ENCODE results near the gene FOXO3. TPM values are rescaled to one million over a fixed set of nuclear protein-coding genes. Genes with fewer than 3 reads are reported as not detected.

Gene FOXO3
- total RNA-seq, 1 experiment from 2014 or later: 43.8 TPM

DNA sequence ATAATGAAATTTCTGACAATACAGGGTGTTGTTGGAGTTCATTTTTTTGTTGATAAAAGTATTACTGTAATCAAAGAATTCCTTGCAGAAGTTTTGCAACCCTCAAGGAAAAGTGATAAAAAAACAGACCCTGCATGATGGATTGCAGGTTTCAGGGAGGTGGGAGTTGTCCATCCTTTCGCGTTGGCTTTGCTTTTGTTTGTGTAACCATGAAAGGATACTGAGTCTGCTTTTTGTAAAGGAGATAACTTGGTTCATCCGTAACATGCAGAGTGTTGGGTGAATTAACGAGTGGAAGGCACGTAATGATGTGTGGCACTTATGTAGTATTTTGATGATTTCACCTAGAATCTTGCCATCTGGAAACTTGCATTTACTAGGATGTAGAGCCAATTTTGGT lies 23.6 kb downstream of the FOXO3 start:
- CTCF ChIA-PET: no interaction called here
- BruUV-seq (replicated peaks): no TSS peak

DNA sequence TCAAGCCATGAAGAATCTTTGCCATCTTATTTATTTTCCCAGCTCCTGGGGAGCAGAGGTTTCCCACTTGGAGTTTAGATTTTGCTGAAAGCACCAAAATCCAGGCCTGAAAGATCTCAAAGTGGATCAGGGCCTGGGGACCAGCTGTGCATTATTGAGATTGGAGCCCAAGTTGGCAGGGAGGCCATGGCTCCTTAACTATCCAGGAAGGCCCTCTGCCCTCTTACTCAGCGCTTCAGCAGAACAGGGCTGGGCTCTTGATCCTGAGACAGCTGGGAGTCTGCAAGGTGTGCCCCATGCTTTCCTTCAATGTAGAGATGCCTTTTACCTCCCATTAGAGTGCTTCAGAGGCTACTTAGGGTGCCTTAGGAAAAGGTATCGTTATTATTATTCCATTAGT lies 24.6 kb downstream of the FOXO3 start:
- BruUV-seq (replicated peaks): no TSS peak
- in situ Hi-C loops (cut with HindIII; ENCODE audit: low pct_unique_long_range_greater_than_20kb, low sequenced_read_pairs): no loop called here
- Histone ChIP-seq H3K4me1 (ENCODE audit: control insufficient read depth, insufficient read depth, low read length) (peaks cover 48% of the 10 kb centered on the region), H3K27me3 (ENCODE audit: control insufficient read depth, insufficient read depth, low read length) (no peaks in the 10 kb centered on the region), H3K27ac (ENCODE audit: low read length) (no peak overlapping the region), H3K9me3 (ENCODE audit: control insufficient read depth, insufficient read depth, low read depth, low read length) (no peaks in the 10 kb centered on the region), H3K4me3 (ENCODE audit: low read depth in 2 of 2, low read length in 2 of 2) (no peak overlapping the region), H3K36me3 (ENCODE audit: control insufficient read depth, insufficient read depth, low read length) (no peaks in the 10 kb centered on the region)
- ChIA-PET CTCF (no interaction called here), POLR2A (interaction anchor here (0.6 to 1.1 kb wide), 3 partner anchors 237 to 717 kb away, joined by 4 to 5 read pairs (median 4); no protein-coding TSS in a partner anchor)
- intact Hi-C loops (cut with micrococcal nuclease; ENCODE audit: unreplicated experiment): loop anchor here (5.0 kb wide), 1 partner anchor 87 kb away; no protein-coding TSS in a partner anchor
- TF ChIP-seq, protein P1, sequence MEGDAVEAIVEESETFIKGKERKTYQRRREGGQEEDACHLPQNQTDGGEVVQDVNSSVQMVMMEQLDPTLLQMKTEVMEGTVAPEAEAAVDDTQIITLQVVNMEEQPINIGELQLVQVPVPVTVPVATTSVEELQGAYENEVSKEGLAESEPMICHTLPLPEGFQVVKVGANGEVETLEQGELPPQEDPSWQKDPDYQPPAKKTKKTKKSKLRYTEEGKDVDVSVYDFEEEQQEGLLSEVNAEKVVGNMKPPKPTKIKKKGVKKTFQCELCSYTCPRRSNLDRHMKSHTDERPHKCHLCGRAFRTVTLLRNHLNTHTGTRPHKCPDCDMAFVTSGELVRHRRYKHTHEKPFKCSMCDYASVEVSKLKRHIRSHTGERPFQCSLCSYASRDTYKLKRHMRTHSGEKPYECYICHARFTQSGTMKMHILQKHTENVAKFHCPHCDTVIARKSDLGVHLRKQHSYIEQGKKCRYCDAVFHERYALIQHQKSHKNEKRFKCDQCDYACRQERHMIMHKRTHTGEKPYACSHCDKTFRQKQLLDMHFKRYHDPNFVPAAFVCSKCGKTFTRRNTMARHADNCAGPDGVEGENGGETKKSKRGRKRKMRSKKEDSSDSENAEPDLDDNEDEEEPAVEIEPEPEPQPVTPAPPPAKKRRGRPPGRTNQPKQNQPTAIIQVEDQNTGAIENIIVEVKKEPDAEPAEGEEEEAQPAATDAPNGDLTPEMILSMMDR (IDR thresholded peaks at IDR 0.05): no peak
- TF ChIP-seq, protein P2, sequence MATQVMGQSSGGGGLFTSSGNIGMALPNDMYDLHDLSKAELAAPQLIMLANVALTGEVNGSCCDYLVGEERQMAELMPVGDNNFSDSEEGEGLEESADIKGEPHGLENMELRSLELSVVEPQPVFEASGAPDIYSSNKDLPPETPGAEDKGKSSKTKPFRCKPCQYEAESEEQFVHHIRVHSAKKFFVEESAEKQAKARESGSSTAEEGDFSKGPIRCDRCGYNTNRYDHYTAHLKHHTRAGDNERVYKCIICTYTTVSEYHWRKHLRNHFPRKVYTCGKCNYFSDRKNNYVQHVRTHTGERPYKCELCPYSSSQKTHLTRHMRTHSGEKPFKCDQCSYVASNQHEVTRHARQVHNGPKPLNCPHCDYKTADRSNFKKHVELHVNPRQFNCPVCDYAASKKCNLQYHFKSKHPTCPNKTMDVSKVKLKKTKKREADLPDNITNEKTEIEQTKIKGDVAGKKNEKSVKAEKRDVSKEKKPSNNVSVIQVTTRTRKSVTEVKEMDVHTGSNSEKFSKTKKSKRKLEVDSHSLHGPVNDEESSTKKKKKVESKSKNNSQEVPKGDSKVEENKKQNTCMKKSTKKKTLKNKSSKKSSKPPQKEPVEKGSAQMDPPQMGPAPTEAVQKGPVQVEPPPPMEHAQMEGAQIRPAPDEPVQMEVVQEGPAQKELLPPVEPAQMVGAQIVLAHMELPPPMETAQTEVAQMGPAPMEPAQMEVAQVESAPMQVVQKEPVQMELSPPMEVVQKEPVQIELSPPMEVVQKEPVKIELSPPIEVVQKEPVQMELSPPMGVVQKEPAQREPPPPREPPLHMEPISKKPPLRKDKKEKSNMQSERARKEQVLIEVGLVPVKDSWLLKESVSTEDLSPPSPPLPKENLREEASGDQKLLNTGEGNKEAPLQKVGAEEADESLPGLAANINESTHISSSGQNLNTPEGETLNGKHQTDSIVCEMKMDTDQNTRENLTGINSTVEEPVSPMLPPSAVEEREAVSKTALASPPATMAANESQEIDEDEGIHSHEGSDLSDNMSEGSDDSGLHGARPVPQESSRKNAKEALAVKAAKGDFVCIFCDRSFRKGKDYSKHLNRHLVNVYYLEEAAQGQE (IDR thresholded peaks at IDR 0.05; ENCODE audit: insufficient read depth in 1 of 2, low read depth in 2 of 2, low read length in 1 of 2): no peak
- TF ChIP-seq SIN3A (IDR thresholded peaks at IDR 0.05; ENCODE audit: borderline replicate concordance, insufficient read depth, low read depth, low read length) (no peak), TCF7L2 (IDR thresholded peaks at IDR 0.05; ENCODE audit: low read depth, low read length) (no peak), POLR2AphosphoS5 (IDR thresholded peaks at IDR 0.05; ENCODE audit: low read depth, low read length) (no peak)
- DNase-seq (ENCODE audit: low read depth, low spot score) (no peak), ATAC-seq (no peak)

More for the DNA sequence above, 23.6 kb downstream of the FOXO3 start:
- TF ChIP-seq TCF7L2 (IDR thresholded peaks at IDR 0.05; ENCODE audit: low read depth, low read length) (no peak), POLR2AphosphoS5 (IDR thresholded peaks at IDR 0.05; ENCODE audit: low read depth, low read length) (no peak), SIN3A (IDR thresholded peaks at IDR 0.05; ENCODE audit: borderline replicate concordance, insufficient read depth, low read depth, low read length) (no peak)
- TF ChIP-seq, protein P2 (IDR thresholded peaks at IDR 0.05; ENCODE audit: insufficient read depth in 1 of 2, low read depth in 2 of 2, low read length in 1 of 2): no peak
- TF ChIP-seq, protein P1 (IDR thresholded peaks at IDR 0.05): no peak
- POLR2A ChIA-PET: interaction anchor here (0.7 kb wide), 1 partner anchor 179 kb away, joined by 5 read pairs; no protein-coding TSS in a partner anchor
- H3K27ac ChIP-seq (ENCODE audit: low read length): no peak overlapping the region
- ATAC-seq: no peak
- no peaks in the 10 kb centered on the region for H3K36me3 ChIP-seq (ENCODE audit: control insufficient read depth, insufficient read depth, low read length)
- intact Hi-C loops (cut with micrococcal nuclease; ENCODE audit: unreplicated experiment) (no loop called here), in situ Hi-C loops (cut with HindIII; ENCODE audit: low pct_unique_long_range_greater_than_20kb, low sequenced_read_pairs) (no loop called here)
- H3K4me3 ChIP-seq (ENCODE audit: low read depth in 2 of 2, low read length in 2 of 2): no peak overlapping the region
- H3K27me3 ChIP-seq (ENCODE audit: control insufficient read depth, insufficient read depth, low read length): no peaks in the 10 kb centered on the region
- peaks cover 42% of the 10 kb centered on the region for H3K4me1 ChIP-seq (ENCODE audit: control insufficient read depth, insufficient read depth, low read length)
- DNase-seq (ENCODE audit: low read depth, low spot score): no peak
- H3K9me3 ChIP-seq (ENCODE audit: control insufficient read depth, insufficient read depth, low read depth, low read length): no peaks in the 10 kb centered on the region
